DMS 273 (cell line): ENCODE measurements around the gene SIM1.

ENCODE experiments used
- DNase-seq: peaks from one replicate; lab custom pipeline; 2025; ENCODE audit not compliant: unreplicated experiment; lab: John Stamatoyannopoulos, UW

The SIM1 gene

GRCh38 chr6:100470422-100471120, 5.8 kb upstream of the SIM1 start:
- no peak for DNase-seq

GRCh38 chr6:100469101-100469859, 4.6 kb upstream of the SIM1 start:
- DNase-seq, result no peak

GRCh38 chr6:100468016-100468622, 3.4 kb upstream of the SIM1 start:
- DNase-seq, result no peak

- no peak for DNase-seq
Observed at GRCh38 chr6:100467129-100468015, 2.7 kb upstream of the SIM1 start.

GRCh38 chr6:100466410-100467128, 1.8 kb upstream of the SIM1 start:
- DNase-seq, result no peak

- DNase-seq, result no peak
Observed at GRCh38 chr6:100465701-100466409, 1.1 kb upstream of the SIM1 start.

- DNase-seq, result peak; percentile 49
Observed at GRCh38 chr6:100464162-100464851, 414 bp downstream of the SIM1 start.

GRCh38 chr6:100463630-100464161, 1.0 kb downstream of the SIM1 start:
- no peak for DNase-seq

GRCh38 chr6:100462706-100463629, 1.8 kb downstream of the SIM1 start:
- DNase-seq, result no peak

- no peak for DNase-seq
Observed at GRCh38 chr6:100461917-100462705, 2.6 kb downstream of the SIM1 start.

- peak; percentile 82 for DNase-seq
Observed at GRCh38 chr6:100461278-100461916, 3.3 kb downstream of the SIM1 start.

GRCh38 chr6:100460650-100461204, 4.0 kb downstream of the SIM1 start:
- DNase-seq, result peak; percentile 60

- no peak for DNase-seq
Observed at GRCh38 chr6:100459592-100460184, 5.0 kb downstream of the SIM1 start.

- no peak for DNase-seq
Observed at GRCh38 chr6:100458841-100459591, 5.7 kb downstream of the SIM1 start.

- no peak for DNase-seq
Observed at GRCh38 chr6:100457311-100457990, 7.3 kb downstream of the SIM1 start.
